Smooth muscle cell (in vitro differentiated cells): ENCODE data around the gene TRMT2A. TPM values are rescaled to one million over a fixed set of nuclear protein-coding genes. Genes with fewer than 3 reads are reported as not detected.
A peak's percentile ranks its signal among the peaks of the same experiment; 100 is the strongest.

ENCODE experiments used
- DNase-seq: peaks from one replicate; lab custom pipeline; 2025; ENCODE audit not compliant: unreplicated experiment; lab: John Stamatoyannopoulos, UW
- H2AFZ ChIP-seq: fragments of 200-600 bp; sonication (generic); 2 replicates; pipeline ENCODE4 v1.6.0; 2016; ENCODE audit warnings: antibody characterized with exemption, low read depth, mild to moderate bottlenecking
- H3F3A ChIP-seq: fragments of 200-600 bp; sonication (generic); 2 replicates; pipeline ENCODE4 v1.6.0; 2017; ENCODE audit warnings: antibody characterized with exemption, low read depth
- H3K27ac ChIP-seq: fragments of 200-600 bp; sonication (generic); 2 replicates; pipeline ENCODE4 v1.5.1; 2016; ENCODE audit warnings: low read depth, mild to moderate bottlenecking
- H3K27me3 ChIP-seq: fragments of 200-600 bp; sonication (generic); 2 replicates; pipeline ENCODE4 v1.6.1; 2016; ENCODE audit warnings: low read depth, mild to moderate bottlenecking
- H3K36me3 ChIP-seq: fragments of 200-600 bp; sonication (generic); 2 replicates; pipeline ENCODE4 v1.5.1; 2016; ENCODE audit warnings: low read depth
- H3K4me1 ChIP-seq: fragments of 200-600 bp; sonication (generic); 2 replicates; pipeline ENCODE4 v1.5.1; 2016; ENCODE audit warnings: low read depth
- H3K4me2 ChIP-seq: fragments of 200-600 bp; sonication (generic); 2 replicates; pipeline ENCODE4 v1.6.0; 2016; ENCODE audit warnings: mild to moderate bottlenecking
- H3K4me3 ChIP-seq: fragments of 200-600 bp; sonication (generic); 2 replicates; pipeline ENCODE4 v1.5.1; 2016; ENCODE audit warnings: mild to moderate bottlenecking
- H3K79me2 ChIP-seq: fragments of 200-600 bp; sonication (generic); 2 replicates; pipeline ENCODE4 v1.6.0; 2016; ENCODE audit warnings: low read depth, mild to moderate bottlenecking
- H3K9ac ChIP-seq: fragments of 200-600 bp; sonication (generic); 2 replicates; pipeline ENCODE4 v1.6.0; 2016; ENCODE audit warnings: low read depth
- H3K9me3 ChIP-seq: fragments of 200-600 bp; sonication (generic); replicated peaks from 2 replicates; pipeline ENCODE4 v1.5.1; 2016; ENCODE audit warnings: low read depth
- H4K20me1 ChIP-seq: fragments of 200-600 bp; sonication (generic); 2 replicates; pipeline ENCODE4 v1.6.0; 2016; ENCODE audit warnings: low read depth
- WGBS: methylation state at CpG from one replicate; pipeline ENCODE4 v1.1.7; 2016; ENCODE audit warnings: low lambda C conversion rate; 5-methylcytosine and 5-hydroxymethylcytosine counted together
- polyA plus RNA-seq: library from polyadenylated mRNA; unstranded; fragments of >200 nt; fragmentation: Nextera tagmentation; extraction: Ambion mirVana; gene quantifications from 2 replicates; pipeline ENCODE4 v1.2.1, GENCODE V29; 2016
- total RNA-seq: library from RNA; depleted of rRNA; stranded (reverse); fragments of >200 nt; gene quantifications from 2 replicates; pipeline ENCODE4 v1.2.3, GENCODE V29; 2014
- TF ChIP-seq, protein P1 (sequence below): fragments of 200-600 bp; sonication (generic); IDR thresholded peaks from 2 replicates; pipeline ENCODE4 v1.5.1; 2017; ENCODE audit warnings: borderline replicate concordance, mild to moderate bottlenecking, antibody characterized with exemption; ENCODE audit not compliant: insufficient read depth, poor library complexity, severe bottlenecking

The TRMT2A gene
- total and polyA plus RNA-seq, 2 experiments from 2014 or later: 21.1 to 32.1 TPM

DNA sequence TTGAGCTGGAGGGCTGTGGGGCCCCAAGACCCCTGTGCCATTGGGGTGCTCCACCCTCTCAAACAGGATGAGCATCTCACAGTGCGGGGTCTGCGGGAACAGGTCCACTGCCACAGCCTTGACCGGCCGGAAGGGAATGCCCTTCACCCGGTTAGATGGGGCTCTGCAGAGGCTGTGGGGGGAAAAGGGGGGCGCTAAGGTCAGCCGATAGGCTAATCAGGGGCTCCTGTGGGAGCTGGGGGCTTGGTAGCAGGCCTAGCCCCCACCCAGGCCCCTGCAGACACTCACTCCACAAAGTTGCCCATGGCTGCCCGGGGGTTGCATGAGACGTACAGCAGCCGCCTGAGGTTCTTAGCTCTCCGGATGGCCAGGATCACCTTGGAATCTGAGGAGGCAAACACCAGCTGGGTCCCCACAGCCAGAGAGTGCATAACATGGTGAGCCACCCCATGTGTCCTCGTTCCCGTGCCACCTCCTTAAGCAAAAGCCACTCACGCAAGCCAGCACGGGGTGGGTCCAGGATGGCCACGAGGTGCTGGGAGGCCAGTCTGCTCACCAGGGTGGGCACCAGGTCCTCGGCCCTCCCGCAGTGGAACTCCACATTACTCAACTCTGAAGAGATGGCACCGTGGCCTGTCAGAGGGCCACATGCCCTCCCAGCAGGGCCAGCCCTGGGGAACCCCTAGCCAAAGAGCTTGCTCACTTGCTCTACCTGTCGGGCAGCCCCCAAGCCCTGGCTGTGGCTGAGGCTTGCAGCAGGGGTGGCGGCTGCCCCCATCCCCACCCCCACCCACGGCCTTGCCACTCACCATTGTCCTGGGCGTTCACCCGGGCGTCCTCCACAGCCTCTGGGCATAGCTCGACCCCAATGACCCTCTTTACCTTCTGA lies 4.2 kb downstream of the TRMT2A start:
- Histone ChIP-seq H3K27ac (no peak overlapping the region), H3K4me2 (no peak overlapping the region), H3K4me1 (peaks cover 3% of the 10 kb centered on the region), H4K20me1 (peaks cover 13% of the 10 kb centered on the region), H3K9me3 (no peaks in the 10 kb centered on the region), H3F3A (no peaks in the 10 kb centered on the region), H3K9ac (no peak overlapping the region), H3K36me3 (no peaks in the 10 kb centered on the region), H3K27me3 (no peaks in the 10 kb centered on the region), H3K79me2 (peaks cover 21% of the 10 kb centered on the region), H2AFZ (no peak overlapping the region), H3K4me3 (no peak overlapping the region)
- TF ChIP-seq, protein P1, sequence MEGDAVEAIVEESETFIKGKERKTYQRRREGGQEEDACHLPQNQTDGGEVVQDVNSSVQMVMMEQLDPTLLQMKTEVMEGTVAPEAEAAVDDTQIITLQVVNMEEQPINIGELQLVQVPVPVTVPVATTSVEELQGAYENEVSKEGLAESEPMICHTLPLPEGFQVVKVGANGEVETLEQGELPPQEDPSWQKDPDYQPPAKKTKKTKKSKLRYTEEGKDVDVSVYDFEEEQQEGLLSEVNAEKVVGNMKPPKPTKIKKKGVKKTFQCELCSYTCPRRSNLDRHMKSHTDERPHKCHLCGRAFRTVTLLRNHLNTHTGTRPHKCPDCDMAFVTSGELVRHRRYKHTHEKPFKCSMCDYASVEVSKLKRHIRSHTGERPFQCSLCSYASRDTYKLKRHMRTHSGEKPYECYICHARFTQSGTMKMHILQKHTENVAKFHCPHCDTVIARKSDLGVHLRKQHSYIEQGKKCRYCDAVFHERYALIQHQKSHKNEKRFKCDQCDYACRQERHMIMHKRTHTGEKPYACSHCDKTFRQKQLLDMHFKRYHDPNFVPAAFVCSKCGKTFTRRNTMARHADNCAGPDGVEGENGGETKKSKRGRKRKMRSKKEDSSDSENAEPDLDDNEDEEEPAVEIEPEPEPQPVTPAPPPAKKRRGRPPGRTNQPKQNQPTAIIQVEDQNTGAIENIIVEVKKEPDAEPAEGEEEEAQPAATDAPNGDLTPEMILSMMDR: no peak
- 96% methylated on average over 26 of the region's 26 CpGs for WGBS
- DNase-seq: no peak

GRCh38 chr22:20111689-20112622 lies 5.1 kb downstream of the TRMT2A start:
- H3K9me3 ChIP-seq: no peaks in the 10 kb centered on the region
- no peak overlapping the region for H3K4me3 ChIP-seq
- H3K27ac ChIP-seq: no peak overlapping the region
- H3K36me3 ChIP-seq: no peaks in the 10 kb centered on the region
- TF ChIP-seq, protein P1: no peak
- H3K27me3 ChIP-seq: no peaks in the 10 kb centered on the region
- H2AFZ ChIP-seq: no peak overlapping the region
- DNase-seq: no peak
- no peak overlapping the region for H3K4me2 ChIP-seq
- peaks cover 3% of the 10 kb centered on the region for H3K4me1 ChIP-seq
- no peak overlapping the region for H3K9ac ChIP-seq
- whole genome bisulfite sequencing: 91% methylated on average over 7 of the region's 7 CpGs
- H3K79me2 ChIP-seq: peaks cover 17% of the 10 kb centered on the region
- peaks cover 13% of the 10 kb centered on the region for H4K20me1 ChIP-seq
- H3F3A ChIP-seq: no peaks in the 10 kb centered on the region

- no peak for DNase-seq
- Histone ChIP-seq H3K9me3 (no peaks in the 10 kb centered on the region), H3K27ac (no peak overlapping the region), H3K4me3 (no peak overlapping the region), H4K20me1 (peaks cover 13% of the 10 kb centered on the region), H3K4me2 (no peak overlapping the region), H3F3A (no peaks in the 10 kb centered on the region), H3K36me3 (no peaks in the 10 kb centered on the region), H3K9ac (no peak overlapping the region), H2AFZ (no peak overlapping the region), H3K4me1 (peaks cover under 1% of the 10 kb centered on the region), H3K79me2 (peaks cover 9% of the 10 kb centered on the region), H3K27me3 (no peaks in the 10 kb centered on the region)
- TF ChIP-seq, protein P1: peak; percentile 29
- WGBS: 84% methylated on average over 14 of the region's 14 CpGs
These were observed 5.9 kb downstream of the TRMT2A start for GRCh38 chr22:20111045-20111688.
